ENCODE data around the gene RALA. TPM values are rescaled to one million over a fixed set of nuclear protein-coding genes. Genes with fewer than 3 reads are reported as not detected.
A peak's percentile ranks its signal among the peaks of the same experiment; 100 is the strongest.
"Not testable (repeated sequence)": the region's sequence is repeated elsewhere in the genome, so short reads cannot be mapped to it uniquely, and the experiment has no call there.

RALA gene
- total and polyA plus RNA-seq, 2 donors from 2014 or later = 21.5 to 25.1 TPM

GRCh38 chr7:39678930-39679709 is 55.7 kb downstream of the RALA start:
- H3K4me1 ChIP-seq (ENCODE audit: control insufficient read depth in 2 of 3, insufficient read depth in 2 of 3, low read depth in 1 of 3, low read length in 3 of 3) = peaks cover 0 to 9% (median 6%) of the 10 kb centered on the region in 3 donors
- no peaks in the 10 kb centered on the region for H3K27me3 ChIP-seq (ENCODE audit: control insufficient read depth, insufficient read depth, low read length)
- H3K36me3 ChIP-seq (ENCODE audit: control insufficient read depth in 2 of 3, insufficient read depth in 3 of 3, low read length in 3 of 3) = no peaks in the 10 kb centered on the region
- H3K9ac ChIP-seq (ENCODE audit: low read length in 3 of 3) = no peak overlapping the region
- H3K9me3 ChIP-seq (ENCODE audit: control insufficient read depth in 2 of 3, insufficient read depth in 1 of 3, low read length in 3 of 3) = no peaks in the 10 kb centered on the region
- DNase-seq (no peak), FAIRE-seq (no peak)
- no peak overlapping the region for H3K4me3 ChIP-seq (ENCODE audit: low read length in 3 of 3)
- intact Hi-C loops (cut with DNase I) = no loop called here
- no peak overlapping the region for H3K27ac ChIP-seq (ENCODE audit: low read depth in 2 of 2, low read length in 2 of 2)
- TF ChIP-seq CTCF (IDR thresholded peaks at IDR 0.05; ENCODE audit: borderline replicate concordance, extremely low read depth, insufficient read depth) = no peak

- DNase-seq; H3K4me1 ChIP-seq (ENCODE audit: control insufficient read depth in 2 of 3, insufficient read depth in 2 of 3, low read depth in 1 of 3, low read length in 3 of 3); FAIRE-seq: not testable (repeated sequence)
Observed at GRCh38 chr7:39679874-39680273, 56.5 kb downstream of the RALA start.

GRCh38 chr7:39681887-39682441 is 58.6 kb downstream of the RALA start:
- no peak for TF ChIP-seq CTCF (IDR thresholded peaks at IDR 0.05; ENCODE audit: borderline replicate concordance, extremely low read depth, insufficient read depth)
- Histone ChIP-seq H3K27ac (ENCODE audit: low read depth in 2 of 2, low read length in 2 of 2) (no peak overlapping the region), H3K9ac (ENCODE audit: low read length in 3 of 3) (no peak overlapping the region), H3K36me3 (ENCODE audit: control insufficient read depth in 2 of 3, insufficient read depth in 3 of 3, low read length in 3 of 3) (no peaks in the 10 kb centered on the region), H3K27me3 (ENCODE audit: control insufficient read depth, insufficient read depth, low read length) (no peaks in the 10 kb centered on the region), H3K4me3 (ENCODE audit: low read length in 3 of 3) (no peak overlapping the region), H3K9me3 (ENCODE audit: control insufficient read depth in 2 of 3, insufficient read depth in 1 of 3, low read length in 3 of 3) (no peaks in the 10 kb centered on the region), H3K4me1 (ENCODE audit: control insufficient read depth in 2 of 3, insufficient read depth in 2 of 3, low read depth in 1 of 3, low read length in 3 of 3) (peaks cover 0 to 9% (median 6%) of the 10 kb centered on the region in 3 donors)
- DNase-seq (no peak), FAIRE-seq (no peak)
- intact Hi-C loops (cut with DNase I) = no loop called here

More at GRCh38 chr7:39679874-39680273, 56.5 kb downstream of the RALA start:
- intact Hi-C loops (cut with DNase I); H3K36me3 ChIP-seq (ENCODE audit: control insufficient read depth in 2 of 3, insufficient read depth in 3 of 3, low read length in 3 of 3); H3K9ac ChIP-seq (ENCODE audit: low read length in 3 of 3); H3K4me3 ChIP-seq (ENCODE audit: low read length in 3 of 3); H3K9me3 ChIP-seq (ENCODE audit: control insufficient read depth in 2 of 3, insufficient read depth in 1 of 3, low read length in 3 of 3); H3K27me3 ChIP-seq (ENCODE audit: control insufficient read depth, insufficient read depth, low read length); H3K27ac ChIP-seq (ENCODE audit: low read depth in 2 of 2, low read length in 2 of 2): not testable (repeated sequence)

GRCh38 chr7:39683216-39683845 is 60.0 kb downstream of the RALA start:
- H3K9me3 ChIP-seq (ENCODE audit: control insufficient read depth in 2 of 3, insufficient read depth in 1 of 3, low read length in 3 of 3) = no peaks in the 10 kb centered on the region
- intact Hi-C loops (cut with DNase I) = no loop called here
- H3K9ac ChIP-seq (ENCODE audit: low read length in 3 of 3) = no peak overlapping the region
- DNase-seq (peak in 2 of 5 donors; percentile 29 to 39), FAIRE-seq (no peak)
- H3K36me3 ChIP-seq (ENCODE audit: control insufficient read depth in 2 of 3, insufficient read depth in 3 of 3, low read length in 3 of 3) = no peaks in the 10 kb centered on the region
- H3K4me3 ChIP-seq (ENCODE audit: low read length in 3 of 3) = no peak overlapping the region
- H3K27ac ChIP-seq (ENCODE audit: low read depth in 2 of 2, low read length in 2 of 2) = no peak overlapping the region
- peaks cover 0 to 9% (median 6%) of the 10 kb centered on the region in 3 donors for H3K4me1 ChIP-seq (ENCODE audit: control insufficient read depth in 2 of 3, insufficient read depth in 2 of 3, low read depth in 1 of 3, low read length in 3 of 3)
- H3K27me3 ChIP-seq (ENCODE audit: control insufficient read depth, insufficient read depth, low read length) = no peaks in the 10 kb centered on the region
- no peak for TF ChIP-seq CTCF (IDR thresholded peaks at IDR 0.05; ENCODE audit: borderline replicate concordance, extremely low read depth, insufficient read depth)
